Astrocyte (in vitro differentiated cells and primary cell): Measurements from ENCODE around the gene RIPOR3. TPM values are rescaled to one million over a fixed set of nuclear protein-coding genes. Genes with fewer than 3 reads are reported as not detected.

Experiments
- DNase-seq: peaks from one replicate; pipeline ENCODE4 v3.0.0-alpha.2; 2010; ENCODE audit warnings: low read depth
- FAIRE-seq: peaks from 2 replicates; lab custom pipeline; 2011; peaks lifted over from hg19 to GRCh38; lab: Jason Lieb, UNC
- H2AFZ ChIP-seq: 2 replicates; pipeline ENCODE4 v1.6.0; 2012; ENCODE audit warnings: low read depth, low read length, inconsistent platforms
- H3K27ac ChIP-seq: 2 replicates; pipeline ENCODE4 v1.5.1; 2011; ENCODE audit warnings: low read depth, low read length, inconsistent platforms
- H3K27me3 ChIP-seq: 2 replicates; pipeline ENCODE4 v1.6.0; 2011; ENCODE audit warnings: low read length, inconsistent platforms; ENCODE audit not compliant: insufficient read depth
- H3K36me3 ChIP-seq: 2 replicates; pipeline ENCODE4 v1.5.1; 2011; ENCODE audit warnings: low read length, inconsistent platforms; ENCODE audit not compliant: insufficient read depth
- H3K4me1 ChIP-seq: 2 replicates; pipeline ENCODE4 v1.5.1; 2011; ENCODE audit warnings: low read length, inconsistent platforms; ENCODE audit not compliant: insufficient read depth
- H3K4me2 ChIP-seq: 2 replicates; pipeline ENCODE4 v1.6.0; 2012; ENCODE audit warnings: low read length, inconsistent platforms
- H3K4me3 ChIP-seq: 2 replicates; pipeline ENCODE4 v1.5.1; 2011; ENCODE audit warnings: low read depth, mild to moderate bottlenecking, low read length, inconsistent platforms; ENCODE audit not compliant: insufficient read depth
- H3K79me2 ChIP-seq: 2 replicates; pipeline ENCODE4 v1.6.0; 2012; ENCODE audit warnings: mild to moderate bottlenecking, low read length, inconsistent platforms; ENCODE audit not compliant: insufficient read depth
- H3K9ac ChIP-seq: 2 replicates; pipeline ENCODE4 v1.6.0; 2012; ENCODE audit warnings: mild to moderate bottlenecking, low read length, inconsistent platforms
- H3K9me3 ChIP-seq: 2 replicates; pipeline ENCODE4 v1.5.1; 2012; ENCODE audit warnings: low read depth, mild to moderate bottlenecking, low read length, inconsistent platforms; ENCODE audit not compliant: insufficient read depth
- H4K20me1 ChIP-seq: 2 replicates; pipeline ENCODE4 v1.6.0; 2012; ENCODE audit warnings: low read length, inconsistent platforms; ENCODE audit not compliant: insufficient read depth
- H3K27ac Mint-ChIP-seq: one replicate; pipeline ENCODE4 v1.8.0; 2021; ENCODE audit warnings: mild to moderate bottlenecking, mixed read lengths; ENCODE audit not compliant: unreplicated experiment
- H3K27me3 Mint-ChIP-seq: one replicate; pipeline ENCODE4 v1.8.0; 2021; ENCODE audit warnings: low read depth, mixed read lengths; ENCODE audit not compliant: unreplicated experiment
- H3K36me3 Mint-ChIP-seq: one replicate; pipeline ENCODE4 v1.8.0; 2021; ENCODE audit warnings: low read depth, mixed read lengths; ENCODE audit not compliant: unreplicated experiment
- H3K4me1 Mint-ChIP-seq: one replicate; pipeline ENCODE4 v1.8.0; 2021; ENCODE audit warnings: low read depth, mixed read lengths; ENCODE audit not compliant: unreplicated experiment
- H3K4me3 Mint-ChIP-seq: one replicate; pipeline ENCODE4 v1.8.0; 2021; ENCODE audit warnings: mild to moderate bottlenecking, moderate library complexity, mixed read lengths; ENCODE audit not compliant: unreplicated experiment
- H3K9me3 Mint-ChIP-seq: one replicate; pipeline ENCODE4 v1.8.0; 2021; ENCODE audit warnings: mild to moderate bottlenecking, mixed read lengths; ENCODE audit not compliant: unreplicated experiment
- EZH2 ChIP-seq: IDR thresholded peaks from 2 replicates; pipeline ENCODE4 v1.6.1; 2012; ENCODE audit warnings: mild to moderate bottlenecking, low read length, inconsistent platforms; ENCODE audit not compliant: insufficient read depth
- total RNA-seq: library from RNA; stranded (reverse); gene quantifications from 2 replicates; pipeline ENCODE4 v1.2.1, GENCODE V29; 2021
- TF ChIP-seq, protein P1 (sequence below): IDR thresholded peaks from 2 replicates; pipeline ENCODE4 v1.5.1; 2011; ENCODE audit warnings: low read depth, mild to moderate bottlenecking, inconsistent platforms, low read length, moderate library complexity; ENCODE audit not compliant: insufficient read depth

RIPOR3 gene
- total RNA-seq, 1 donor from 2014 or later: 0.39 TPM

DNA sequence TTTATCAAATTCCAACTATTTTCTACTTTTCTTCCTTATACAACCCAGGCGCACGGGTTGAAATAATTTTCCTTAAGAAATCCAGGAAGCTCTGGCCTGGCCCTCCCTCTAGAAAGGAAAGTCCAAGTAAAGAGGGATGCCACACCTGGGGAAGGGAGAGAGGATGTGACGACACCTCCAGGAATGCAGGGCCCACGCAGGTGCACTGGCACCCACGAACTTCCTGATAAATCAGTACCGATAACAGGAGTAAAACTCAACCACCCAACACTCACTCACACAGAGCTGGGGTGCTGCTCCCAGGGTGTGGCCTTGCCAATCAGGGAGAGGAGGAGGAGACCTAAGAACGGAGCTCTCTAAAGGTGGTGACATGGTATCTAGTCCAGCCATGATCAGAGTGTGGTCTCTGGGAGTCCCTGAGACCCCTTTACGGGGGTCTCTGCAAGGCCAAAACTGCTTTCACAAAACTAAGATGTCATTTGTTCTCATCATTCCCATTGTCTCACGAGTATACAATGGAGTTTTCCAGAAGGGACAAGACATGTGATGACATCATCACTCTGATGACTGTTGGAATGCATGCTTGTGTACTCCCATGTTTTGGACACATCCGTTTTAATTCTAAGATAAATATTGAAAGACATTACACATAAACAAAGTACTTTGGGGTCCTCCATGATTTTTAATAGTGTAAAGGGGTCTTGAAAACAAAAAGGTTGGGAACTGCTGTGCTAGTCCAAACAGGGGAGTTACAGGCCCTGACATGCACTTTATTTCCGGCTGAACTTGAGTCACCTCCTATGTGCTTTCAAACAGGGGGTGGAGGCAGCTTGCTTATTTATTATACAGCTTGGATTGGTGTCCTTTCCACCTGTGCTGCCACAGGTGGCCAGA, 37.9 kb upstream of the RIPOR3 start:
- H3K27me3 Mint-ChIP-seq: no peaks in the 10 kb centered on the region
- DNase-seq (no peak), FAIRE-seq (no peak)
- no peaks in the 10 kb centered on the region for H3K36me3 ChIP-seq
- H3K4me3 ChIP-seq: no peak overlapping the region
- H4K20me1 ChIP-seq: no peaks in the 10 kb centered on the region
- no peak overlapping the region for H3K27ac ChIP-seq
- H2AFZ ChIP-seq: no peak overlapping the region
- H3K4me3 Mint-ChIP-seq: peak overlapping the region; percentile 27
- no peak overlapping the region for H3K9ac ChIP-seq
- no peak overlapping the region for H3K4me2 ChIP-seq
- H3K36me3 Mint-ChIP-seq: no peaks in the 10 kb centered on the region
- no peaks in the 10 kb centered on the region for H3K9me3 Mint-ChIP-seq
- no peaks in the 10 kb centered on the region for H3K9me3 ChIP-seq
- H3K4me1 ChIP-seq: peaks cover 17% of the 10 kb centered on the region
- H3K4me1 Mint-ChIP-seq: peaks cover 28% of the 10 kb centered on the region
- H3K27me3 ChIP-seq: peaks cover 9% of the 10 kb centered on the region
- TF ChIP-seq EZH2: no peak
- TF ChIP-seq, protein P1, sequence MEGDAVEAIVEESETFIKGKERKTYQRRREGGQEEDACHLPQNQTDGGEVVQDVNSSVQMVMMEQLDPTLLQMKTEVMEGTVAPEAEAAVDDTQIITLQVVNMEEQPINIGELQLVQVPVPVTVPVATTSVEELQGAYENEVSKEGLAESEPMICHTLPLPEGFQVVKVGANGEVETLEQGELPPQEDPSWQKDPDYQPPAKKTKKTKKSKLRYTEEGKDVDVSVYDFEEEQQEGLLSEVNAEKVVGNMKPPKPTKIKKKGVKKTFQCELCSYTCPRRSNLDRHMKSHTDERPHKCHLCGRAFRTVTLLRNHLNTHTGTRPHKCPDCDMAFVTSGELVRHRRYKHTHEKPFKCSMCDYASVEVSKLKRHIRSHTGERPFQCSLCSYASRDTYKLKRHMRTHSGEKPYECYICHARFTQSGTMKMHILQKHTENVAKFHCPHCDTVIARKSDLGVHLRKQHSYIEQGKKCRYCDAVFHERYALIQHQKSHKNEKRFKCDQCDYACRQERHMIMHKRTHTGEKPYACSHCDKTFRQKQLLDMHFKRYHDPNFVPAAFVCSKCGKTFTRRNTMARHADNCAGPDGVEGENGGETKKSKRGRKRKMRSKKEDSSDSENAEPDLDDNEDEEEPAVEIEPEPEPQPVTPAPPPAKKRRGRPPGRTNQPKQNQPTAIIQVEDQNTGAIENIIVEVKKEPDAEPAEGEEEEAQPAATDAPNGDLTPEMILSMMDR: no peak
- H3K27ac Mint-ChIP-seq: peak overlapping the region; percentile 41
- peaks cover 4% of the 10 kb centered on the region for H3K79me2 ChIP-seq

GRCh38 chr20:50728486-50728980, 37.2 kb upstream of the RIPOR3 start:
- Histone ChIP-seq H3K79me2 (peaks cover 2% of the 10 kb centered on the region), H3K4me2 (no peak overlapping the region), H3K4me1 (peaks cover 18% of the 10 kb centered on the region), H3K9ac (no peak overlapping the region), H2AFZ (no peak overlapping the region), H3K27ac (no peak overlapping the region), H4K20me1 (no peaks in the 10 kb centered on the region), H3K9me3 (no peaks in the 10 kb centered on the region), H3K36me3 (no peaks in the 10 kb centered on the region), H3K4me3 (no peak overlapping the region), H3K27me3 (peaks cover 9% of the 10 kb centered on the region)
- DNase-seq (no peak), FAIRE-seq (no peak)
- no peak for TF ChIP-seq EZH2
- TF ChIP-seq, protein P1: no peak
- peak overlapping the region; percentile 53 for H3K27ac Mint-ChIP-seq
- H3K36me3 Mint-ChIP-seq: no peaks in the 10 kb centered on the region
- no peak overlapping the region for H3K4me3 Mint-ChIP-seq
- H3K9me3 Mint-ChIP-seq: no peaks in the 10 kb centered on the region
- no peaks in the 10 kb centered on the region for H3K27me3 Mint-ChIP-seq
- H3K4me1 Mint-ChIP-seq: peaks cover 28% of the 10 kb centered on the region
